HCT116 (cell line): Measurements from ENCODE around the gene HAGH. TPM values are rescaled to one million over a fixed set of nuclear protein-coding genes. Genes with fewer than 3 reads are reported as not detected.

Source experiments
- ATAC-seq: fragments of 200-7000 bp; cut with Tn5 transposase; 2 replicates; pipeline ENCODE4 v1.9.1; 2020; ENCODE audit warnings: mild to moderate bottlenecking, moderate library complexity
- BruUV-seq: library from RNA; stranded (reverse); fragments of 400-500 nt; replicated peaks from 2 replicates; lab custom pipeline; 2021; lab: Mats Ljungman, UMichigan
- CTCF ChIA-PET: fragments of 300-600 bp; sonication (Branson Sonifier 250); formaldehyde crosslinking; loops from one replicate; lab custom pipeline; 2021; ENCODE audit warnings: antibody characterized with exemption; lab: Charles Lee
- POLR2A ChIA-PET: fragments of 300-600, 350-600 bp; sonication (Branson Sonifier 250); formaldehyde crosslinking; loops from one replicate; lab custom pipeline; 2021; ENCODE audit warnings: antibody characterized with exemption; lab: Charles Lee
- RAD21 ChIA-PET, 2 experiments: fragments of 300-600 bp; sonication (Branson Sonifier 250); formaldehyde crosslinking; loops; one replicate each; lab custom pipeline; 2023; ENCODE audit warnings: low total read pairs in 2 of 2; ENCODE audit not compliant: uncharacterized antibody in 2 of 2, unreplicated experiment in 2 of 2, low non-redundant PET in 1 of 2; lab: Charles Lee
- DNase-seq: peaks from one replicate; pipeline ENCODE4 v3.0.0-alpha.2; 2010; ENCODE audit warnings: low read depth, low spot score
- H2AFZ ChIP-seq: fragments of 200-600 bp; shearing (Covaris generic), sonication (generic); 2 replicates; pipeline ENCODE4 v1.6.1; 2017; ENCODE audit warnings: low read depth, mixed run types, mixed read lengths, antibody characterized with exemption, low read length; ENCODE audit not compliant: poor library complexity, severe bottlenecking
- H3K27ac ChIP-seq: 2 replicates; pipeline ENCODE4 v1.5.1; 2012; ENCODE audit warnings: low read depth, low read length
- H3K27me3 ChIP-seq: fragments of 200-600 bp; sonication (generic); 2 replicates; pipeline ENCODE4 v1.6.1; 2016; ENCODE audit warnings: mixed run types, low read length, mixed read lengths; ENCODE audit not compliant: insufficient read depth
- H3K36me3 ChIP-seq, 2 experiments: fragments of 200-500 bp in 1 of 2; fragments of 200-600 bp in 1 of 2; sonication (Bioruptor generic) in 1 of 2; sonication (generic) in 1 of 2; 2 replicates each; pipeline versions ENCODE4 v1.5.1 to v1.6.1; 2014 to 2016; ENCODE audit warnings: low read length in 2 of 2, inconsistent platforms in 1 of 2, mixed read lengths in 1 of 2, mixed run types in 1 of 2; ENCODE audit not compliant: insufficient read depth in 2 of 2, control insufficient read depth in 1 of 2
- H3K4me1 ChIP-seq, 2 experiments: fragments of 200-600 bp in 1 of 2; sonication (generic) in 1 of 2; 2 replicates each; pipeline versions ENCODE4 v1.5.1 to v1.6.1; 2012 to 2017; ENCODE audit warnings: low read length in 2 of 2, inconsistent platforms in 1 of 2, mild to moderate bottlenecking in 1 of 2, mixed read lengths in 1 of 2, mixed run types in 1 of 2, moderate library complexity in 1 of 2; ENCODE audit not compliant: insufficient read depth in 2 of 2, control insufficient read depth in 1 of 2
- H3K4me2 ChIP-seq: fragments of 200-600 bp; sonication (generic); 2 replicates; pipeline ENCODE4 v1.6.1; 2017; ENCODE audit warnings: mixed run types, low read length, mixed read lengths
- H3K4me3 ChIP-seq, 2 experiments: fragments of 200-600 bp in 1 of 2; sonication (generic) in 1 of 2; replicated peaks in 1 of 2; 2 replicates each; pipeline ENCODE4 v1.5.1; 2011 to 2016; ENCODE audit warnings: low read length in 2 of 2, control low read depth in 1 of 2, low read depth in 1 of 2, mild to moderate bottlenecking in 1 of 2, mixed read lengths in 1 of 2, mixed run types in 1 of 2
- H3K79me2 ChIP-seq: fragments of 200-600 bp; sonication (generic); 2 replicates; pipeline ENCODE4 v1.6.1; 2017; ENCODE audit warnings: mild to moderate bottlenecking, mixed run types, low read length, moderate library complexity, mixed read lengths; ENCODE audit not compliant: insufficient read depth
- H3K9ac ChIP-seq: fragments of 200-600 bp; sonication (generic); 2 replicates; pipeline ENCODE4 v1.6.1; 2016; ENCODE audit warnings: low read length, mixed read lengths
- H3K9me2 ChIP-seq: fragments of 200-600 bp; sonication (generic), shearing (Covaris generic); 2 replicates; pipeline ENCODE4 v1.6.1; 2017; ENCODE audit warnings: mixed run types, mild to moderate bottlenecking, moderate library complexity; ENCODE audit not compliant: insufficient read depth
- H3K9me3 ChIP-seq, 2 experiments: fragments of 200-500 bp in 1 of 2; fragments of 200-600 bp in 1 of 2; sonication (Bioruptor generic) in 1 of 2; sonication (generic) in 1 of 2; 2 replicates each; pipeline ENCODE4 v1.6.1; 2014 to 2017; ENCODE audit warnings: low read length in 2 of 2, mixed read lengths in 2 of 2, inconsistent platforms in 1 of 2, low read depth in 1 of 2, mild to moderate bottlenecking in 1 of 2, mixed run types in 1 of 2, moderate library complexity in 1 of 2; ENCODE audit not compliant: control insufficient read depth in 1 of 2, insufficient read depth in 1 of 2
- H4K20me1 ChIP-seq: fragments of 200-600 bp; sonication (generic), shearing (Covaris generic); 2 replicates; pipeline ENCODE4 v1.6.1; 2017; ENCODE audit warnings: mixed run types, mild to moderate bottlenecking, moderate library complexity; ENCODE audit not compliant: insufficient read depth
- EZH2phosphoT487 ChIP-seq: fragments of 200-600 bp; IDR thresholded peaks from 2 replicates; pipeline ENCODE4 v1.6.1; 2018; ENCODE audit warnings: antibody characterized with exemption, borderline replicate concordance
- POLR2AphosphoS5 ChIP-seq: IDR thresholded peaks from 2 replicates; pipeline ENCODE4 v1.6.1; 2011; ENCODE audit warnings: mild to moderate bottlenecking, low read depth, low read length, moderate library complexity
- SP1 ChIP-seq: IDR thresholded peaks from 2 replicates; pipeline ENCODE4 v1.6.1; 2012; ENCODE audit warnings: low read depth
- intact Hi-C: fragments of 100-400 bp; cut with micrococcal nuclease; formaldehyde crosslinking; loops from 2 replicates; pipeline ENCODE4 v1.10.0; 2022
- total RNA-seq: library from RNA; stranded (reverse); gene quantifications from one replicate; pipeline ENCODE4 v1.2.1, GENCODE V29; 2021; ENCODE audit not compliant: unreplicated experiment
- TF ChIP-seq, protein P1 (sequence below): IDR thresholded peaks from 2 replicates; pipeline ENCODE4 v1.6.1; 2012

Gene HAGH
- total RNA-seq, 1 experiment from 2014 or later, result 39.1 TPM

DNA sequence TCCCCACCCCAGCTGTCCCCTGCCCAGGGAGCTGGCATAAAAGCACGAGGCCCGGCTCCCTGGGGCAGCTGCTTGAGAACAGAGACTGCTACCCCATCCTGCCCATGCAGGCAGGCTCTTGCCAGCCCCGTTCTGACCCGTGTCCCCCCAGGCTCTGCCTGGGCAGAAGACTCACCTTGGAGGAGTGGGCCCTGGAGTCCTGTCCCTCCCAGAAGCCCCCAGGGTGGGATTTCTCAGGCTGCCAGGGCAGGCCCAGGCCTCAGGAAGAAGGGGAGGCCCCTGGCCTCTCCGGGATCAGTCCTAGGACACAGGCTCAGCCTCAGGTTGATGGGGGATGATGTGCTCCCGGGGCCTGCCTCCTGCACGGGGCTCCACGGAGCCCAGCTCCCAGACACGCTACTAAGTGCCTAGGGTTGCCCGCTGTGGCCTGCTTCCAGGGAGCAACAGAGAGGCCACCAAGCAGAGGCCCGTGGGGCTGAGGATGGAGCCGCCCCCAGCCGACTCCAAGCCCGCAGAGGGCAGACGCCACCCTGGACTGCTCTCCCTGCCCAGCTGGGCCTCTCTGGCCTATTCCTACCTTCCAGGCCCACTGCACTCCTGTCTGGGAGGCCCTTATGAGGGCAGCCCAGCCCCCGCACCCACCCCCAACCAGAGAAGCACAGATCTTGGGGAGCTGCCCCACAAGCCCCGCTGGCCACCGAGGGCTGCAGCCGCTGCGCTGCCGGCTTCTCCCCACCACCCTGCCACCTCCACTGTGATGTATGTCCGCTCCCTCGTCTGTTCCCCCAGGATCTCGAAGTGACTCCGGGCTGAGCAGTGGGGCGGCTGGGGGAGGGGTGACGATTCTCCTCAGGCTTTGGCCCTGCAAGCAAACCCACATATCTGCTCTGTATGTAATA, 57.0 kb downstream of the HAGH start:
- DNase-seq, result no peak
- Histone ChIP-seq H3K4me2 (peak overlapping the region; percentile 100), H3K79me2 (peaks cover 42% of the 10 kb centered on the region), H3K4me3 (peak overlapping the region; percentile 88 to 97), H3K36me3 (peaks cover 5 to 15% of the 10 kb centered on the region in 2 experiments; a peak in 3 of 4 replicates), H3K27me3 (no peaks in the 10 kb centered on the region), H3K27ac (peak overlapping the region; percentile 95), H2AFZ (no peak overlapping the region), H3K9me3 (no peaks in the 10 kb centered on the region), H3K4me1 (peaks cover 14 to 27% of the 10 kb centered on the region in 2 experiments), H3K9me2 (no peaks in the 10 kb centered on the region), H4K20me1 (peaks cover 5% of the 10 kb centered on the region; the same call in 1 of the 2 replicates), H3K9ac (peak overlapping the region; percentile 93)
- TF ChIP-seq SP1, result no peak
- TF ChIP-seq, protein P1, sequence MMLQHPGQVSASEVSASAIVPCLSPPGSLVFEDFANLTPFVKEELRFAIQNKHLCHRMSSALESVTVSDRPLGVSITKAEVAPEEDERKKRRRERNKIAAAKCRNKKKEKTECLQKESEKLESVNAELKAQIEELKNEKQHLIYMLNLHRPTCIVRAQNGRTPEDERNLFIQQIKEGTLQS, result no peak
- peak; percentile 46 for TF ChIP-seq POLR2AphosphoS5
- TF ChIP-seq EZH2phosphoT487, result no peak
- no TSS peak for BruUV-seq
- intact Hi-C loops, result no loop called here
- POLR2A ChIA-PET, result interaction anchor here (0.6 to 3.5 kb wide), 4 partner anchors 13 to 349 kb away, joined by 3 to 23 read pairs (median 3); partner anchors contain the start of genes JPT2, NUBP2, SPSB3 and UQCC4
- ATAC-seq, result no peak
- RAD21 ChIA-PET, result no interaction called here
- CTCF ChIA-PET, result interaction anchor here (1.1 to 1.4 kb wide), 2 partner anchors 64 kb away, joined by 3 to 4 read pairs; partner anchors contain the start of gene MAPK8IP3

DNA sequence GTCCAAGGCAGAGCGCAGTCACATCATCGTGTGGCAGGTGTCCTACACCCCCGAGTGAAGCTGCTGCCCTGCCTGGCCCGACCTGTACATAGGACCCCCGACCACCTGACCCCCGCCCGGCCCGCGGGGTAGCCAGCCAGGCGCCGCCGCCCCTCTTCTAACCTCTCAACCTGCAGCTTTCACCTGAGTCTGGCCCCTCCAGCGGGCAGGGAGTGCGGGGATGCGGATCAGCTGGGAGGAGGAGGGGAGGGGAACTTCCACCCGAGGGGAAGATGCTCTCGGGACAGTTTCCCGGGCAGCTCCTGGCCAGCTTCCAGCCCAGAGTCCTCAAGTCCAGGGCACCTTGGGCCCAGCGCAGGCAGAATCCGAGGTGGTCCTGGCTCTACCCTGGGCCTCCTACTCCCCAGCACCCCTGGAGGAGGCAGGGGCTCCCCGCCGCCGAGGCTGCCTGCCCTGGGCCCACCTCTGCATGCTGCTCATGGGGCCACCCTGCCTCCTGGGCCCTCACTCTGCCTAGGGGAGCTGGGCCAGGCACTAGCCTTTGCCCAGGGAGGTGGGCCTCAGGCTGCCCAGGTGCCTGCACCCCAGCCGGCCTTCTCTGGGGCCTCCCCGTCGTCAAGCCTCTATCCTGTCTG, 57.7 kb downstream of the HAGH start:
- intact Hi-C loops, result no loop called here
- H3K9ac ChIP-seq, result no peak overlapping the region
- no peak overlapping the region for H3K4me3 ChIP-seq
- H3K4me2 ChIP-seq, result 0 out of 2 replicates have a peak overlapping the region, but pooled peaks have one; percentile 100
- ChIA-PET RAD21 (no interaction called here), CTCF (interaction anchor here (1.1 kb wide), 1 partner anchor 63 kb away, joined by 3 read pairs; the partner anchor contains the start of gene MAPK8IP3), POLR2A (no interaction called here)
- H3K9me2 ChIP-seq, result no peaks in the 10 kb centered on the region
- H3K9me3 ChIP-seq, result no peaks in the 10 kb centered on the region
- no peaks in the 10 kb centered on the region for H3K27me3 ChIP-seq
- H4K20me1 ChIP-seq, result peaks cover 5% of the 10 kb centered on the region; the same call in 1 of the 2 replicates
- H3K4me1 ChIP-seq, result peaks cover 8 to 22% of the 10 kb centered on the region in 2 experiments
- peak overlapping the region; percentile 95 for H3K27ac ChIP-seq
- peaks cover 5 to 15% of the 10 kb centered on the region in 2 experiments; a peak in 3 of 4 replicates for H3K36me3 ChIP-seq
- H2AFZ ChIP-seq, result no peak overlapping the region
- H3K79me2 ChIP-seq, result peaks cover 35% of the 10 kb centered on the region
- DNase-seq (no peak), ATAC-seq (no peak)
- TF ChIP-seq, protein P1, result no peak
- no TSS peak for BruUV-seq
